Activated CD8-positive, alpha-beta T cell treated with anti-CD3 and anti-CD28 coated beads for 36 hours (primary cell): Measurements from ENCODE around the gene PIEZO2. TPM values are rescaled to one million over a fixed set of nuclear protein-coding genes. Genes with fewer than 3 reads are reported as not detected.

Source experiments
- ATAC-seq: fragments of 200-7000 bp; cut with Tn5 transposase; one replicate; pipeline ENCODE4 v1.10.0; 2021; ENCODE audit warnings: mild to moderate bottlenecking, moderate library complexity
- CTCF ChIA-PET: fragments of 350-600 bp; sonication (Branson Sonifier 250); formaldehyde crosslinking; loops from one replicate; lab custom pipeline; 2021; ENCODE audit warnings: antibody characterized with exemption; lab: Charles Lee
- POLR2A ChIA-PET: fragments of 350-600 bp; sonication (Branson Sonifier 250); formaldehyde crosslinking; loops from one replicate; lab custom pipeline; 2021; ENCODE audit warnings: antibody characterized with exemption; lab: Charles Lee
- DNase-seq: peaks from one replicate; pipeline ENCODE4 v3.0.0-alpha.2; 2020
- H3K27ac Mint-ChIP-seq: one replicate; pipeline ENCODE4 v1.8.0; 2021; ENCODE audit warnings: mild to moderate bottlenecking, mixed read lengths
- H3K27me3 Mint-ChIP-seq: one replicate; pipeline ENCODE4 v1.8.0; 2021; ENCODE audit warnings: mixed read lengths
- H3K36me3 Mint-ChIP-seq: one replicate; pipeline ENCODE4 v1.8.0; 2021; ENCODE audit warnings: low read depth, mixed read lengths
- H3K4me1 Mint-ChIP-seq: one replicate; pipeline ENCODE4 v1.8.0; 2021; ENCODE audit warnings: low read depth, mixed read lengths
- H3K4me3 Mint-ChIP-seq: one replicate; pipeline ENCODE4 v1.8.0; 2021; ENCODE audit warnings: mild to moderate bottlenecking, moderate library complexity, mixed read lengths
- H3K9me3 Mint-ChIP-seq: one replicate; pipeline ENCODE4 v1.8.0; 2021; ENCODE audit warnings: mixed read lengths
- CTCF ChIP-seq: fragments of 200-600 bp; IDR thresholded peaks from one replicate; pipeline ENCODE4 v1.8.0; 2022; ENCODE audit warnings: antibody characterized with exemption, mild to moderate bottlenecking
- intact Hi-C: fragments of 100-400 bp; cut with micrococcal nuclease; formaldehyde crosslinking; loops from one replicate; pipeline ENCODE4 v1.10.0; 2022
- total RNA-seq, 2 experiments: library from RNA; stranded (reverse); gene quantifications; one replicate each; pipeline ENCODE4 v1.2.3, GENCODE V29; 2021

The PIEZO2 gene
- total RNA-seq, 2 experiments from 2014 or later, result not detected

- Mint-ChIP-seq H3K4me3 (no peak overlapping the region), H3K4me1 (no peaks in the 10 kb centered on the region), H3K9me3 (no peaks in the 10 kb centered on the region), H3K27ac (no peak overlapping the region), H3K36me3 (no peaks in the 10 kb centered on the region), H3K27me3 (peaks cover 4% of the 10 kb centered on the region)
- ATAC-seq (no peak), DNase-seq (no peak)
- POLR2A ChIA-PET, result no interaction called here
- TF ChIP-seq CTCF, result no peak
- CTCF ChIA-PET, result no interaction called here
- intact Hi-C loops, result no loop called here
These were observed 16.6 kb upstream of the PIEZO2 start for GRCh38 chr18:11165952-11166351.

- ChIA-PET CTCF (no interaction called here), POLR2A (no interaction called here)
- Mint-ChIP-seq H3K4me1 (no peaks in the 10 kb centered on the region), H3K4me3 (no peak overlapping the region), H3K9me3 (no peaks in the 10 kb centered on the region), H3K36me3 (no peaks in the 10 kb centered on the region), H3K27ac (no peak overlapping the region), H3K27me3 (peaks cover 4% of the 10 kb centered on the region)
- ATAC-seq, result no peak
- intact Hi-C loops, result no loop called here
- DNase-seq, result no peak
- TF ChIP-seq CTCF, result no peak
These were observed 15.8 kb upstream of the PIEZO2 start for GRCh38 chr18:11165138-11165537.

- Mint-ChIP-seq H3K9me3 (no peaks in the 10 kb centered on the region), H3K27ac (no peak overlapping the region), H3K4me3 (no peak overlapping the region), H3K27me3 (peaks cover 4% of the 10 kb centered on the region), H3K4me1 (no peaks in the 10 kb centered on the region), H3K36me3 (no peaks in the 10 kb centered on the region)
- DNase-seq (peak; percentile 13), ATAC-seq (peak; percentile 45)
- CTCF ChIA-PET, result interaction anchor here (1.0 to 1.3 kb wide), 2 partner anchors 11 to 312 kb away, joined by 3 to 5 read pairs; no protein-coding TSS in a partner anchor
- POLR2A ChIA-PET, result no interaction called here
- TF ChIP-seq CTCF, result peak; percentile 50
- intact Hi-C loops, result no loop called here
These were observed 14.3 kb upstream of the PIEZO2 start for GRCh38 chr18:11163665-11164064.

- TF ChIP-seq CTCF, result no peak
- ATAC-seq (no peak), DNase-seq (no peak)
- H3K4me3 Mint-ChIP-seq, result no peak overlapping the region
- no peaks in the 10 kb centered on the region for H3K36me3 Mint-ChIP-seq
- no peak overlapping the region for H3K27ac Mint-ChIP-seq
- CTCF ChIA-PET, result interaction anchor here (1.0 to 1.3 kb wide), 2 partner anchors 10 to 312 kb away, joined by 3 to 5 read pairs; no protein-coding TSS in a partner anchor
- H3K4me1 Mint-ChIP-seq, result no peaks in the 10 kb centered on the region
- intact Hi-C loops, result no loop called here
- no peaks in the 10 kb centered on the region for H3K9me3 Mint-ChIP-seq
- POLR2A ChIA-PET, result no interaction called here
- peaks cover 4% of the 10 kb centered on the region for H3K27me3 Mint-ChIP-seq
These were observed 13.5 kb upstream of the PIEZO2 start for GRCh38 chr18:11162889-11163288.

GRCh38 chr18:11162462-11162861 lies 13.1 kb upstream of the PIEZO2 start:
- CTCF ChIA-PET, result interaction anchor here (1.2 to 1.3 kb wide), 2 partner anchors 9 to 10 kb away, joined by 3 read pairs; no protein-coding TSS in a partner anchor
- POLR2A ChIA-PET, result no interaction called here

More at GRCh38 chr18:11162462-11162861, 13.1 kb upstream of the PIEZO2 start:
- DNase-seq (no peak), ATAC-seq (no peak)
- Mint-ChIP-seq H3K36me3 (no peaks in the 10 kb centered on the region), H3K4me1 (no peaks in the 10 kb centered on the region), H3K9me3 (no peaks in the 10 kb centered on the region), H3K27ac (no peak overlapping the region), H3K4me3 (no peak overlapping the region), H3K27me3 (peaks cover 4% of the 10 kb centered on the region)
- intact Hi-C loops, result no loop called here
- no peak for TF ChIP-seq CTCF
